Measurements from ENCODE around the gene PHEX. TPM values are rescaled to one million over a fixed set of nuclear protein-coding genes. Genes with fewer than 3 reads are reported as not detected.

The PHEX gene
- total RNA-seq (under 1 TPM; 0.32 to 0.91 TPM), total RNA-seq (0.98 to 1.4 reads per million in 2 donors)

GRCh38 chrX:22032084-22032483, at the start of gene PHEX:
Gene PHEX, plus strand, starts transcription at chrX:22032325. Its CDS starts 681 bp downstream, at chrX:22033006.
- Mint-ChIP-seq H3K27me3 (no peaks in the 10 kb centered on the region), H3K4me3 (peak within 1 kb of the TSS; percentile 21), H3K36me3 (ENCODE audit: low read depth) (no peaks in the 10 kb centered on the region), H3K27ac (no peak within 1 kb of the TSS), H3K4me1 (no peaks in the 10 kb centered on the region)
- H3K9me3 ChIP-seq (ENCODE audit: control insufficient read depth, low read length, poor library complexity, severe bottlenecking), result no peaks in the 10 kb centered on the region
- ATAC-seq (no peak), DNase-seq (no peak)

- Mint-ChIP-seq H3K4me1 (no peaks in the 10 kb centered on the region), H3K27ac (peak overlapping the region; percentile 66)
Measured at GRCh38 chrX:21985332-21985777, 46.8 kb upstream of the PHEX start.

GRCh38 chrX:21986596-21986995, 45.5 kb upstream of the PHEX start:
- Mint-ChIP-seq H3K4me3 (no peak overlapping the region), H3K36me3 (ENCODE audit: low read depth) (no peaks in the 10 kb centered on the region)

More at GRCh38 chrX:21985332-21985777, 46.8 kb upstream of the PHEX start:
- DNase-seq (peak; percentile 13 to 47 (median 26)), ATAC-seq (peak; percentile 100)
- no peaks in the 10 kb centered on the region for H3K9me3 ChIP-seq (ENCODE audit: control insufficient read depth, low read length, poor library complexity, severe bottlenecking)
- no peak overlapping the region for H3K4me3 Mint-ChIP-seq
- H3K27me3 Mint-ChIP-seq, result no peaks in the 10 kb centered on the region
- H3K36me3 Mint-ChIP-seq (ENCODE audit: low read depth), result no peaks in the 10 kb centered on the region

GRCh38 chrX:21989384-21989783, 42.7 kb upstream of the PHEX start:
- no peaks in the 10 kb centered on the region for H3K4me1 Mint-ChIP-seq
- peaks cover 4% of the 10 kb centered on the region for H3K36me3 Mint-ChIP-seq (ENCODE audit: low read depth)
- H3K9me3 ChIP-seq (ENCODE audit: control insufficient read depth, low read length, poor library complexity, severe bottlenecking), result no peaks in the 10 kb centered on the region
- H3K27me3 Mint-ChIP-seq, result no peaks in the 10 kb centered on the region
- H3K4me3 Mint-ChIP-seq, result no peak overlapping the region
- DNase-seq (no peak), ATAC-seq (no peak)
- H3K27ac Mint-ChIP-seq, result no peak overlapping the region

More at GRCh38 chrX:21986596-21986995, 45.5 kb upstream of the PHEX start:
- Mint-ChIP-seq H3K4me1 (no peaks in the 10 kb centered on the region), H3K27ac (no peak overlapping the region), H3K27me3 (no peaks in the 10 kb centered on the region)
- ATAC-seq (no peak), DNase-seq (no peak)
- no peaks in the 10 kb centered on the region for H3K9me3 ChIP-seq (ENCODE audit: control insufficient read depth, low read length, poor library complexity, severe bottlenecking)

GRCh38 chrX:21990832-21991231, 41.3 kb upstream of the PHEX start:
- no peaks in the 10 kb centered on the region for H3K27me3 Mint-ChIP-seq
- no peak overlapping the region for H3K4me3 Mint-ChIP-seq
- no peak overlapping the region for H3K27ac Mint-ChIP-seq
- ATAC-seq, result no peak
- no peak for DNase-seq
- H3K9me3 ChIP-seq (ENCODE audit: control insufficient read depth, low read length, poor library complexity, severe bottlenecking), result no peaks in the 10 kb centered on the region
- H3K36me3 Mint-ChIP-seq (ENCODE audit: low read depth), result peaks cover 4% of the 10 kb centered on the region
- H3K4me1 Mint-ChIP-seq, result no peaks in the 10 kb centered on the region

GRCh38 chrX:21991504-21991903, 40.6 kb upstream of the PHEX start:
- Mint-ChIP-seq H3K4me3 (no peak overlapping the region), H3K36me3 (ENCODE audit: low read depth) (peaks cover 4% of the 10 kb centered on the region), H3K27me3 (no peaks in the 10 kb centered on the region), H3K4me1 (no peaks in the 10 kb centered on the region), H3K27ac (no peak overlapping the region)
- no peak for ATAC-seq
- no peak for DNase-seq
- no peaks in the 10 kb centered on the region for H3K9me3 ChIP-seq (ENCODE audit: control insufficient read depth, low read length, poor library complexity, severe bottlenecking)

- Mint-ChIP-seq H3K27me3 (no peaks in the 10 kb centered on the region), H3K36me3 (ENCODE audit: low read depth) (peaks cover 4% of the 10 kb centered on the region), H3K4me1 (no peaks in the 10 kb centered on the region), H3K4me3 (no peak overlapping the region), H3K27ac (no peak overlapping the region)
- DNase-seq, result no peak
- H3K9me3 ChIP-seq (ENCODE audit: control insufficient read depth, low read length, poor library complexity, severe bottlenecking), result no peaks in the 10 kb centered on the region
- ATAC-seq, result peak; percentile 35
Measured at GRCh38 chrX:21993265-21993664, 38.9 kb upstream of the PHEX start.

- DNase-seq (no peak), ATAC-seq (no peak)
- Mint-ChIP-seq H3K27me3 (no peaks in the 10 kb centered on the region), H3K27ac (no peak overlapping the region), H3K4me1 (no peaks in the 10 kb centered on the region), H3K4me3 (no peak overlapping the region), H3K36me3 (ENCODE audit: low read depth) (peaks cover 4% of the 10 kb centered on the region)
- H3K9me3 ChIP-seq (ENCODE audit: control insufficient read depth, low read length, poor library complexity, severe bottlenecking), result no peaks in the 10 kb centered on the region
Measured at GRCh38 chrX:21996872-21997455, 35.2 kb upstream of the PHEX start.

GRCh38 chrX:21998037-21998436, 34.1 kb upstream of the PHEX start:
- no peak for DNase-seq
- Mint-ChIP-seq H3K4me3 (no peak overlapping the region), H3K27ac (no peak overlapping the region), H3K36me3 (ENCODE audit: low read depth) (peaks cover 4% of the 10 kb centered on the region), H3K27me3 (no peaks in the 10 kb centered on the region), H3K4me1 (no peaks in the 10 kb centered on the region)
- H3K9me3 ChIP-seq (ENCODE audit: control insufficient read depth, low read length, poor library complexity, severe bottlenecking), result no peaks in the 10 kb centered on the region
- no peak for ATAC-seq

GRCh38 chrX:22004866-22005265, 27.3 kb upstream of the PHEX start:
- H3K27me3 Mint-ChIP-seq, result no peaks in the 10 kb centered on the region
- H3K9me3 ChIP-seq (ENCODE audit: control insufficient read depth, low read length, poor library complexity, severe bottlenecking), result no peaks in the 10 kb centered on the region
- peaks cover 3% of the 10 kb centered on the region for H3K4me1 Mint-ChIP-seq
- DNase-seq (no peak), ATAC-seq (no peak)
- peaks cover 2% of the 10 kb centered on the region for H3K36me3 Mint-ChIP-seq (ENCODE audit: low read depth)
- H3K27ac Mint-ChIP-seq, result no peak overlapping the region
- no peak overlapping the region for H3K4me3 Mint-ChIP-seq

GRCh38 chrX:22012051-22012450, 20.1 kb upstream of the PHEX start:
- Mint-ChIP-seq H3K4me1 (no peaks in the 10 kb centered on the region), H3K36me3 (ENCODE audit: low read depth) (peaks cover 2% of the 10 kb centered on the region), H3K27me3 (no peaks in the 10 kb centered on the region), H3K4me3 (no peak overlapping the region), H3K27ac (no peak overlapping the region)
- H3K9me3 ChIP-seq (ENCODE audit: control insufficient read depth, low read length, poor library complexity, severe bottlenecking), result no peaks in the 10 kb centered on the region
- no peak for DNase-seq
- no peak for ATAC-seq

- no peaks in the 10 kb centered on the region for H3K9me3 ChIP-seq (ENCODE audit: control insufficient read depth, low read length, poor library complexity, severe bottlenecking)
- no peak overlapping the region for H3K4me3 Mint-ChIP-seq
- no peaks in the 10 kb centered on the region for H3K27me3 Mint-ChIP-seq
- ATAC-seq (no peak), DNase-seq (no peak)
- H3K27ac Mint-ChIP-seq, result no peak overlapping the region
- H3K4me1 Mint-ChIP-seq, result no peaks in the 10 kb centered on the region
- peaks cover 2% of the 10 kb centered on the region for H3K36me3 Mint-ChIP-seq (ENCODE audit: low read depth)
Measured at GRCh38 chrX:22012931-22013330, 19.2 kb upstream of the PHEX start.

- H3K9me3 ChIP-seq (ENCODE audit: control insufficient read depth, low read length, poor library complexity, severe bottlenecking), result no peaks in the 10 kb centered on the region
- DNase-seq (no peak), ATAC-seq (no peak)
- H3K4me3 Mint-ChIP-seq, result no peak overlapping the region
- H3K36me3 Mint-ChIP-seq (ENCODE audit: low read depth), result no peaks in the 10 kb centered on the region
- peak overlapping the region; percentile 62 for H3K27ac Mint-ChIP-seq
- no peaks in the 10 kb centered on the region for H3K27me3 Mint-ChIP-seq
- H3K4me1 Mint-ChIP-seq, result no peaks in the 10 kb centered on the region
Measured at GRCh38 chrX:22015139-22015750, 16.9 kb upstream of the PHEX start.

- no peaks in the 10 kb centered on the region for H3K9me3 ChIP-seq (ENCODE audit: control insufficient read depth, low read length, poor library complexity, severe bottlenecking)
- H3K27ac Mint-ChIP-seq, result no peak overlapping the region
- H3K36me3 Mint-ChIP-seq (ENCODE audit: low read depth), result no peaks in the 10 kb centered on the region
- DNase-seq, result no peak
- ATAC-seq, result no peak
- H3K4me3 Mint-ChIP-seq, result no peak overlapping the region
- no peaks in the 10 kb centered on the region for H3K4me1 Mint-ChIP-seq
- no peaks in the 10 kb centered on the region for H3K27me3 Mint-ChIP-seq
Measured at GRCh38 chrX:22021751-22022324, 10.3 kb upstream of the PHEX start.
